GM12865 (cell line): ENCODE results near the gene KCNC1.
A peak's percentile ranks its signal among the peaks of the same experiment; 100 is the strongest.

ENCODE experiments used
- DNase-seq: peaks from one replicate; pipeline ENCODE4 v3.0.0; 2010; ENCODE audit warnings: low read depth
- H3K4me3 ChIP-seq: 2 replicates; pipeline ENCODE4 v1.5.1; 2011; ENCODE audit warnings: mild to moderate bottlenecking, low read depth, low read length, control low read depth
- TF ChIP-seq, protein P1 (sequence below): IDR thresholded peaks from 2 replicates; pipeline ENCODE4 v1.5.1; 2011; ENCODE audit warnings: low read length, control low read depth, low read depth, inconsistent platforms; ENCODE audit not compliant: insufficient read depth; ENCODE audit errors: missing control alignments

The KCNC1 gene

GRCh38 chr11:17769218-17769617 is 34.6 kb downstream of the KCNC1 start:
- TF ChIP-seq, protein P1, sequence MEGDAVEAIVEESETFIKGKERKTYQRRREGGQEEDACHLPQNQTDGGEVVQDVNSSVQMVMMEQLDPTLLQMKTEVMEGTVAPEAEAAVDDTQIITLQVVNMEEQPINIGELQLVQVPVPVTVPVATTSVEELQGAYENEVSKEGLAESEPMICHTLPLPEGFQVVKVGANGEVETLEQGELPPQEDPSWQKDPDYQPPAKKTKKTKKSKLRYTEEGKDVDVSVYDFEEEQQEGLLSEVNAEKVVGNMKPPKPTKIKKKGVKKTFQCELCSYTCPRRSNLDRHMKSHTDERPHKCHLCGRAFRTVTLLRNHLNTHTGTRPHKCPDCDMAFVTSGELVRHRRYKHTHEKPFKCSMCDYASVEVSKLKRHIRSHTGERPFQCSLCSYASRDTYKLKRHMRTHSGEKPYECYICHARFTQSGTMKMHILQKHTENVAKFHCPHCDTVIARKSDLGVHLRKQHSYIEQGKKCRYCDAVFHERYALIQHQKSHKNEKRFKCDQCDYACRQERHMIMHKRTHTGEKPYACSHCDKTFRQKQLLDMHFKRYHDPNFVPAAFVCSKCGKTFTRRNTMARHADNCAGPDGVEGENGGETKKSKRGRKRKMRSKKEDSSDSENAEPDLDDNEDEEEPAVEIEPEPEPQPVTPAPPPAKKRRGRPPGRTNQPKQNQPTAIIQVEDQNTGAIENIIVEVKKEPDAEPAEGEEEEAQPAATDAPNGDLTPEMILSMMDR: no peak
- no peak for DNase-seq
- H3K4me3 ChIP-seq: no peak overlapping the region

DNA sequence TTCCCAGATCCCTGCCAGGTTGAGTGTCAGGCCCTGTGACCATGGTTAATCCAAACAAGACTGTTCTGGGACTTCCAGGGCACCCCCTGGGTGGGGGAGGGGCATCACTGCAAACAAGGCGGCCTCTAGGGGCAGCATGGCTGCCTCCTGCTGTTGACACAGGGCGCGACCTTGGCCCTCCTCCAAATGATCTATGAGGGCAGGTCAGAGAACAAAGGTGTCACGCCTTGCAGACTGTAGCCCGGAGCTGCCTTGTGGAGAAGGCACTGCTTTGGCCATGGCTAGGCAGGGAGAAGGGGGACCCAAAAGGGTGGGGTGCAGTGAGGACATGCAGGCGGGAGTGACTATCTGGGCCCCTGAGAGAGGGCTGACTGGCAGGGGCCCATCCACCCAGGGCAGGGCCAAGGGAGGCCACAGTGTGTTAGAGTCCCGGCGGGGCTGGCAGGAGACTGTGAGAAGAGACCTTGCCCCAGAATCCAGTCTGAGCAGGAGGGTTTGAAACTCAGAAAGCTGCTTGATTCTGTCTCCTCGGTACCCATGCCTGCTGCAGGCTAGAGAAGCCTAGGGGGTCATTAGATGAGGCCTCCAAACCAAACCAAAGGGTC is 35.6 kb downstream of the KCNC1 start:
- peak; percentile 18 for DNase-seq
- H3K4me3 ChIP-seq: no peak overlapping the region
- TF ChIP-seq, protein P1: peak; percentile 1

GRCh38 chr11:17770917-17771316 is 36.3 kb downstream of the KCNC1 start:
- no peak for DNase-seq
- H3K4me3 ChIP-seq: no peak overlapping the region
- TF ChIP-seq, protein P1: no peak

DNA sequence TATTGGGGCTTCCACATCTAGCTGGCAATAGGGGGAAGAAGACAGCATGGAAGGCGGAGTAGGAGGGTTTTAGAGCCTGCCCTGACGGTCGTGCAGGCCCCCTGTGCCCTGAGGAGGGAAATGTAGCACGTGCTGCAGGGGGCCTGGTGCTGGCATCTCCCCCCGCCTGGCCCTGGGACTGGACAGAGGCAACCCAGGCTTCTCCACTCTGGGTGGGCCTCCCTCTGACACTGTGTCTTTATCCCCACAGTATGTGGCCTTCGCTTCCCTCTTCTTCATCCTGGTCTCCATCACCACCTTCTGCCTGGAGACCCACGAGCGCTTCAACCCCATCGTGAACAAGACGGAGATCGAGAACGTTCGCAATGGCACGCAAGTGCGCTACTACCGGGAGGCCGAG is 36.8 kb downstream of the KCNC1 start:
- TF ChIP-seq, protein P1: no peak
- DNase-seq: no peak
- H3K4me3 ChIP-seq: no peak overlapping the region

GRCh38 chr11:17771841-17772401 is 37.3 kb downstream of the KCNC1 start:
- no peak overlapping the region for H3K4me3 ChIP-seq
- no peak for DNase-seq
- TF ChIP-seq, protein P1: no peak

- TF ChIP-seq, protein P1: no peak
- no peak overlapping the region for H3K4me3 ChIP-seq
- DNase-seq: no peak
Measured at GRCh38 chr11:17772704-17773600, 38.4 kb downstream of the KCNC1 start.
